GM19043 (cell line): Measurements from ENCODE around the gene UBE2QL1.

ENCODE experiments used
- ATAC-seq: cut with Tn5 transposase; IDR thresholded peaks from one replicate; pipeline ENCODE4 v1.9.1; 2021; ENCODE audit warnings: low read depth; ENCODE audit not compliant: unreplicated experiment

The UBE2QL1 gene

DNA sequence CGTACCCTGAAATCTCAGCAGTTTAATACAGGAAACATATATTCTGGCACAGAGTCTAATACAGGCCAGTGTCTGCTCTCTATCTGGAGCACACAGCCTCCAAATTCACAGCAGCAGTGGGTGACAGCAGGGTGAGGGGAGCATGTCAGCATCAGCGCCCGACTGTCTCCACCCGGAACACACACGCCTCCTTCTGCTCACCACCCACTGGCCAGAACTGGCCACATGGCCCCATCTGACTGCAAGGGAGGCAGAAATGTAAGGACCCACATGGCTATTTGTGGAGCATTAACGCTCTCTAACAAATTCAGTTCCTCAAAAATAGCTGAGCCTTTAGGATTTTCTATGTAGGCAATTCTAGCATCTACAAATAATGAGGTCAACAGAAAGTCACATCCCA lies 24.6 kb downstream of the UBE2QL1 start:
- ATAC-seq: no peak

GRCh38 chr5:6475626-6476312 lies 27.1 kb downstream of the UBE2QL1 start:
- ATAC-seq: no peak

- ATAC-seq: no peak
These were observed 27.6 kb downstream of the UBE2QL1 start for GRCh38 chr5:6476313-6476661.

- no peak for ATAC-seq
These were observed 30.1 kb downstream of the UBE2QL1 start for GRCh38 chr5:6478793-6479192.

GRCh38 chr5:6480133-6481051 lies 31.7 kb downstream of the UBE2QL1 start:
- no peak for ATAC-seq

DNA sequence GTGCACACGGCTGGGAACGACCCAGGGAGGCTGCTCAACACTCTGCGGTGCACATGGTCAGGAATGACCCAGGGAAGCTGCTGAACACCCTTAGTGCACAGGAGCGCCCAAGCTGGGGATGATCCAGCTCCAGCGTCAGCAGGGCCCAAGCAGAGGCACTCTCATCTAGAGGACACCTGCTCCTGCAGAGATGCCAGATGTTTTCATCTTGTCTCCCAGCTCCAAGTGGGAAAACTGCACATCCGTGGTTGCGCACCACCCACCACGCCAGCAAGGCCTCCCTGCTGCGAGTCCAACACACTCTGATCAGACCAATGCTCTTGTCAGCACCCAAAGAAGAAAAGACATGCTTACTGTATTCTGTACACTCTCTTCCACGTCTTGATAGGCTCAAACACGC lies 34.1 kb downstream of the UBE2QL1 start:
- no peak for ATAC-seq

GRCh38 chr5:6483880-6484382 lies 35.3 kb downstream of the UBE2QL1 start:
- ATAC-seq: peak; percentile 92

DNA sequence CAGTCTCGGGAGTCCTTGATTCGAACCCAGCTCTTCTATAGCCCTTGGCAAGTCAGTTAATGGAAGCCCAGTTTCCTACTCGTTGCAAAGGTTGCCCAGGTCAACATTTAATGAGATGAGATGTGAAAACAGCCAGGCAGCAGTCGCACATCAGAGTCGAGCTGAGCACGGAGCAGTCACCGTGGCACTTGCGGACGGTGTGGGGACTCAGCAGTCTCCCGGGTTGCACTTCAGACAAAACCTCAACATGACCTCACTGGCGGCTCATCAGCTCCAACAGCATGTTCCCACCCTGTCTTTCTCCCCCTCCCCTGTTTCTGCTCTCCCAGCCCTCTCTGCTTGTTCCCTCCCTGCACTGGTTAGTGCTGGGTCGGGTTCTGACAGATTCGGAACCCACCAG lies 35.8 kb downstream of the UBE2QL1 start:
- no peak for ATAC-seq

- no peak for ATAC-seq
These were observed 36.2 kb downstream of the UBE2QL1 start for GRCh38 chr5:6484899-6485298.

DNA sequence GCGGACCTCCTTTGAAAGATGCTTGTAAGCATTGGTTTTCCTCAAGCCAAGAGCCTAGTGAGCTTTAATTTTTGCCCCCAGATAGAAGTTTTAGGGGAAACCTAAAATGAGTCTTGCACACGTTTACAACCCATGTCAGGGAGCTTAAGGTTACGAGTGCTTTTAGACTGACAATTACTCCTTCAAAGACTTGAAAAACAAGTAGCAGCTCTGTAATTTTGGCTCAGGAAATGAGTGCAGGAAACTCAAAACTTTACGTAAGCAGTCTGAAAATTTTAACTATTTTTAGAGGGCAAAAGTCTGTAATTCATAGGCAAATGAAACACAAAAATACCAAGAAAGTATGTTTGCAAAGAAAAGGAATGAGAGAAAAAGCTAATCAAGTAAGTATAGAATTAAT lies 36.8 kb downstream of the UBE2QL1 start:
- no peak for ATAC-seq

DNA sequence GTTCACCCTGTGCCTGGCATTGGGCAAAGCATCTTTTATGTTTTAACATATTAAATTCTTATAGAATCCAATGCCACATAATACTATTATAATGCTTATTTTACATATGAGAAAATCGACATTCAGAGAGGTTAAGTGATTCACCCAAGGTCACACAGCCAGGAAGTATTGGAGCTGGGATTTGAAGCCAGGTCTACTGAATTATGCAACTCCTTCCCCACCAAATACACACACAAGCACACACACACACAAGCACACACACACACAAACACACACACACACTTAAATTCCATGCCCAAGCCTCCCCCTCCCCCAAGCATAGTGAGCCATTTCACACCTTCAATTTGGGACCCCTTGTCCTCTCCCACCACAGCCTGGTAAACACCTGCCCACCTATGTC lies 37.4 kb downstream of the UBE2QL1 start:
- no peak for ATAC-seq

GRCh38 chr5:6487081-6487480 lies 38.4 kb downstream of the UBE2QL1 start:
- ATAC-seq: no peak

DNA sequence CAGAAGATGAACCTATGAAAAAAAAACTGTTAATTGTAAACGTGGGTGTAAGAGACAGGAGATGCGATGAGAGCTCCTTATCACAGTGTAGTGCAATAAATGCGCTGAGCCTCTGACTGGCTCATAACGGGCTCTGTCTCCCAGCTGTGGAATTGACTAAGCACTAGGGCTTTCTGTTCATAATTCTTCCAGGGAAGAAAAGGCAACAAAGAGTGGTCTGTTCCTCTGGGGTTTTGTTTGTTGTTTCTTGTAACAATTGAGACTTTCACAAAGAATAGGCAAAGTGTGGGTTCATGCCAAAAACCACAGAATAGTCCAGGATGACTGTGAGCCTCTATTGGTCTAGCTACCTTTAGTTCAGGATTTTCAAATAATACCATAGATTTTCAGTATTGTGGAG lies 39.4 kb downstream of the UBE2QL1 start:
- ATAC-seq: no peak

DNA sequence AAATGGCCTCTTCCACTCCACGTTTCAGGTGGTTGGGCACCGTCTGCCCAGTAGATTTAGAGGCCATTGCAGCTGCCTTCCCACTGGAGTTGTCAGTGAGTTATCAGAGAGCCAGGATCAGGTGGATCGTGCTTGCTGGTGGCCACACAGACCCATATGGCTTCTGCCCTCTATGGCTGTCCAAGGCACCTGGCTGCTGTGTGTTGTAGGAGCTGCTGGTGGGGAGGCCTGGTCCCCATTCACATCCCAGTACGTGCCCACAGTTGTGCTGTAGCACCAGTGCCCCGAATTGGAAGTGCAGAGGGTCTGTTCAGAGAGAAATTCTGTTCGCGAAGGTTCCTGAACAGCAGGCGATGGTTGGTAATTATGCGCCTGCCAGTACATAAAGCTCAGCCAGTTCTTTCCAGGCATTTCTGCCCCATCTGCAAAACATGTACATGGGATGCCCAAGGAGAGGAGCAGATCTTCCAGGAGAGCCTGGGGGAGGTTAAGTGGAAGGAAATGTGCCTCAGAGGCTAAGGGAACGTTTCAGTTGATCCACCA lies 41.1 kb downstream of the UBE2QL1 start:
- no peak for ATAC-seq

DNA sequence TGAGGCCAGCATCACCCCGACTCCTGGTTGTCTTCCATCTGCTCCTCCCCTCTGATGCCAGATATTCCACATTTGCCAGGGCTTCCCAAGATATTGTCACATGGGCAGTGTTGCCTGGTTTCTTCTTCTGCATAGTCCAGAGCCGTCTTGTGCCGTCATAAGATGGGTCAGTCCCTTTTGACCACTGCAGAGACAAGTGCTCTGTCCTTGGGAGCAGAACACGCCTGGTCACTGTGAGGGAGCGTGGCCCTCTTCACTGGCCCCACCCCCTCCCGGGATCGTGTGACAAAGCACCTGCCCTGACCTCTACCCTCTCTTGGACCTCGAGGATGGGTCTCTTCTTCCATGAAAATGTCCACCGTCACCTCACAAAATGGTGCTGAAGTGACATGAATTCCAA lies 41.6 kb downstream of the UBE2QL1 start:
- no peak for ATAC-seq

GRCh38 chr5:6490693-6491092 lies 42.0 kb downstream of the UBE2QL1 start:
- no peak for ATAC-seq

GRCh38 chr5:6491196-6491918 lies 42.7 kb downstream of the UBE2QL1 start:
- ATAC-seq: no peak

GRCh38 chr5:6491919-6492290 lies 43.2 kb downstream of the UBE2QL1 start:
- no peak for ATAC-seq

DNA sequence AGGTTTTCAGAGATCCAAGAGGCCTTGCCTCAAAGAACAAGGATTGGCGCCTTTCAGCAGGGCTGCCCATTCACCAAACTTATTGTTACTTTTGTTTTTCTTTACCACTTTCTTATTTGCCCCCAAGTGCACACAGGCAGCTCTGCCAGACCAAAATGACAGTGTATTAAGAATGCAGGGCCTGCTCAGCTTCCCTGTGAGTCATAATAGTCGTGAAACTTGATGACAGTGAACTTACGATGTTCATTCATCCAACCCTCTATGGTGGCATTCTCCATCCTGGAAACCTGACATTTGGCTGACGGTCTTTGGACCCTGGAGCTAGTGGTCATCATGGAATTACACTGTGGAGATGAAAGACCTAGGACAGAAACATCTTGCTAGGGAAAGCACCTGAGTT lies 44.3 kb downstream of the UBE2QL1 start:
- ATAC-seq: no peak

DNA sequence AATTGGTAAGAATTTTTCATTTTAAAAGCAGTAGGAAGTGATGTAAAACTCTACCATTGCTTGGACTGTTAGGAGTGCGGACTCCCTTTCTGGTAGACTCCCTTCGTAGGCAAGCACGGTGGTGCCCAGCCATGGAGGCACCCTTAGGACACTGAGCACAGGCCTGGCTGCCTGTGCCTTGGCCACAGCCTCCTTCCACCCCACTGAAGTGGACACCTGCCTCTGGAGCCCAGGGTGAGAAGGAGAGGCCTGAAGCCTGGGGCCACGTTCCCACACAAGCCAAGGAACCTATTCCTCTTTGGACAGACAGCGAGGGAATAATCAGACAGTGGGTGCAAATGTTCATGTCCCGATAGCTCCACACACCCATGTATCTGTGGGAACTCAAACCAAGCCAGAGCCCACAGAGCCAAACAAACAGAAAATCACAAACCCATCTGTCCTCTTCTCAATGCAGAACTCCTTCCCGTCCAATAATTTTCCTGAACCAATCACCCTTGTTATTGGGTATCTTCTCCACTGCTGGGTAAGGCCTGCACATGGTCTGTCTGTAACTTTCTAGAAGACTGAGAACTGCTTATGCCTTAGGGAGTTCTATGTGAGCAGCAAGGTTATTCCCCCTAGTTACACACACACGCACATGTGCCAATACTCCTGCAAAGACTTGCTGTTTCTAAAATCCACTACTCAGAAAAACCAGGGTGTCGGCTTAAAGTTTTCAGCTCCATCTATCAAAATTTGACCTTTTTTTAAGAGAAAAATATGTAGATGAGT lies 45.2 kb downstream of the UBE2QL1 start:
- ATAC-seq: peak; percentile 31
